ENCODE results near the gene RADIL. TPM values are rescaled to one million over a fixed set of nuclear protein-coding genes. Genes with fewer than 3 reads are reported as not detected.

The RADIL gene
- total and polyA plus RNA-seq, 9 of the 15 experiments (the other 6 are each of a cell fraction or from before 2014, with no cell fraction given), result 0.06 to 8.1 (median 1.9) TPM; not detected in 1

DNA sequence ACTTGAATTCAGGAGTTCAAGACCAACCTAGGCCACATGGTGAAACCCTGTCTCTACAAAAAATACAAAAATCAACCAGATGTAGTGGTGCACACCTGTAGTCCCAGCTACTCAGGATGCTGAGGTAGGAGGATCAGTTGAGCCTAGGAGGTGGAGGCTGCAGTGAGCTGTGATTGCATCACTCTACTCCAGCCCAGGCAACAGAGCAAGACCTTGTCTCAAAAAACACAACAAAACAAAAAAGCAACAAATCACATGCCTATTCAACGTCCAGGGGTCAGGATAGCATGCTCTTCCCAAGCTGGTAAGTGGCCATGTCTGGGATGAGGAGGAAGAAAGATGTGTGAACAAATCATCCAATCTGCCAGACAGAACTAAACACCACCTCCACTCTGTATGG is 6.2 kb upstream of the RADIL start (continued):
- TF ChIP-seq, protein P1, sequence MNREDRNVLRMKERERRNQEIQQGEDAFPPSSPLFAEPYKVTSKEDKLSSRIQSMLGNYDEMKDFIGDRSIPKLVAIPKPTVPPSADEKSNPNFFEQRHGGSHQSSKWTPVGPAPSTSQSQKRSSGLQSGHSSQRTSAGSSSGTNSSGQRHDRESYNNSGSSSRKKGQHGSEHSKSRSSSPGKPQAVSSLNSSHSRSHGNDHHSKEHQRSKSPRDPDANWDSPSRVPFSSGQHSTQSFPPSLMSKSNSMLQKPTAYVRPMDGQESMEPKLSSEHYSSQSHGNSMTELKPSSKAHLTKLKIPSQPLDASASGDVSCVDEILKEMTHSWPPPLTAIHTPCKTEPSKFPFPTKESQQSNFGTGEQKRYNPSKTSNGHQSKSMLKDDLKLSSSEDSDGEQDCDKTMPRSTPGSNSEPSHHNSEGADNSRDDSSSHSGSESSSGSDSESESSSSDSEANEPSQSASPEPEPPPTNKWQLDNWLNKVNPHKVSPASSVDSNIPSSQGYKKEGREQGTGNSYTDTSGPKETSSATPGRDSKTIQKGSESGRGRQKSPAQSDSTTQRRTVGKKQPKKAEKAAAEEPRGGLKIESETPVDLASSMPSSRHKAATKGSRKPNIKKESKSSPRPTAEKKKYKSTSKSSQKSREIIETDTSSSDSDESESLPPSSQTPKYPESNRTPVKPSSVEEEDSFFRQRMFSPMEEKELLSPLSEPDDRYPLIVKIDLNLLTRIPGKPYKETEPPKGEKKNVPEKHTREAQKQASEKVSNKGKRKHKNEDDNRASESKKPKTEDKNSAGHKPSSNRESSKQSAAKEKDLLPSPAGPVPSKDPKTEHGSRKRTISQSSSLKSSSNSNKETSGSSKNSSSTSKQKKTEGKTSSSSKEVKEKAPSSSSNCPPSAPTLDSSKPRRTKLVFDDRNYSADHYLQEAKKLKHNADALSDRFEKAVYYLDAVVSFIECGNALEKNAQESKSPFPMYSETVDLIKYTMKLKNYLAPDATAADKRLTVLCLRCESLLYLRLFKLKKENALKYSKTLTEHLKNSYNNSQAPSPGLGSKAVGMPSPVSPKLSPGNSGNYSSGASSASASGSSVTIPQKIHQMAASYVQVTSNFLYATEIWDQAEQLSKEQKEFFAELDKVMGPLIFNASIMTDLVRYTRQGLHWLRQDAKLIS (CRISPR knock-in tag; IDR thresholded peaks at IDR 0.05), result no peak
- TF ChIP-seq, protein P2, sequence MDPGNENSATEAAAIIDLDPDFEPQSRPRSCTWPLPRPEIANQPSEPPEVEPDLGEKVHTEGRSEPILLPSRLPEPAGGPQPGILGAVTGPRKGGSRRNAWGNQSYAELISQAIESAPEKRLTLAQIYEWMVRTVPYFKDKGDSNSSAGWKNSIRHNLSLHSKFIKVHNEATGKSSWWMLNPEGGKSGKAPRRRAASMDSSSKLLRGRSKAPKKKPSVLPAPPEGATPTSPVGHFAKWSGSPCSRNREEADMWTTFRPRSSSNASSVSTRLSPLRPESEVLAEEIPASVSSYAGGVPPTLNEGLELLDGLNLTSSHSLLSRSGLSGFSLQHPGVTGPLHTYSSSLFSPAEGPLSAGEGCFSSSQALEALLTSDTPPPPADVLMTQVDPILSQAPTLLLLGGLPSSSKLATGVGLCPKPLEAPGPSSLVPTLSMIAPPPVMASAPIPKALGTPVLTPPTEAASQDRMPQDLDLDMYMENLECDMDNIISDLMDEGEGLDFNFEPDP (CRISPR knock-in tag; IDR thresholded peaks at IDR 0.05), result no peak
- TF ChIP-seq ZNF217 (CRISPR knock-in tag; IDR thresholded peaks at IDR 0.05), result no peak
- no peak for TF ChIP-seq ZNF165 (CRISPR knock-in tag; IDR thresholded peaks at IDR 0.05; ENCODE audit: borderline replicate concordance)
- TF ChIP-seq KLF16 (IDR thresholded peaks at IDR 0.05), result no peak
- TF ChIP-seq DMBX1 (CRISPR knock-in tag; IDR thresholded peaks at IDR 0.05; ENCODE audit: borderline replicate concordance), result no peak
- no peak for TF ChIP-seq PHB2 (IDR thresholded peaks at IDR 0.05; ENCODE audit: low read depth)
- TF ChIP-seq ZNF57 (CRISPR knock-in tag; IDR thresholded peaks at IDR 0.05), result no peak
- no peak for TF ChIP-seq IRF2 (CRISPR knock-in tag; IDR thresholded peaks at IDR 0.05)
- TF ChIP-seq, protein P3, sequence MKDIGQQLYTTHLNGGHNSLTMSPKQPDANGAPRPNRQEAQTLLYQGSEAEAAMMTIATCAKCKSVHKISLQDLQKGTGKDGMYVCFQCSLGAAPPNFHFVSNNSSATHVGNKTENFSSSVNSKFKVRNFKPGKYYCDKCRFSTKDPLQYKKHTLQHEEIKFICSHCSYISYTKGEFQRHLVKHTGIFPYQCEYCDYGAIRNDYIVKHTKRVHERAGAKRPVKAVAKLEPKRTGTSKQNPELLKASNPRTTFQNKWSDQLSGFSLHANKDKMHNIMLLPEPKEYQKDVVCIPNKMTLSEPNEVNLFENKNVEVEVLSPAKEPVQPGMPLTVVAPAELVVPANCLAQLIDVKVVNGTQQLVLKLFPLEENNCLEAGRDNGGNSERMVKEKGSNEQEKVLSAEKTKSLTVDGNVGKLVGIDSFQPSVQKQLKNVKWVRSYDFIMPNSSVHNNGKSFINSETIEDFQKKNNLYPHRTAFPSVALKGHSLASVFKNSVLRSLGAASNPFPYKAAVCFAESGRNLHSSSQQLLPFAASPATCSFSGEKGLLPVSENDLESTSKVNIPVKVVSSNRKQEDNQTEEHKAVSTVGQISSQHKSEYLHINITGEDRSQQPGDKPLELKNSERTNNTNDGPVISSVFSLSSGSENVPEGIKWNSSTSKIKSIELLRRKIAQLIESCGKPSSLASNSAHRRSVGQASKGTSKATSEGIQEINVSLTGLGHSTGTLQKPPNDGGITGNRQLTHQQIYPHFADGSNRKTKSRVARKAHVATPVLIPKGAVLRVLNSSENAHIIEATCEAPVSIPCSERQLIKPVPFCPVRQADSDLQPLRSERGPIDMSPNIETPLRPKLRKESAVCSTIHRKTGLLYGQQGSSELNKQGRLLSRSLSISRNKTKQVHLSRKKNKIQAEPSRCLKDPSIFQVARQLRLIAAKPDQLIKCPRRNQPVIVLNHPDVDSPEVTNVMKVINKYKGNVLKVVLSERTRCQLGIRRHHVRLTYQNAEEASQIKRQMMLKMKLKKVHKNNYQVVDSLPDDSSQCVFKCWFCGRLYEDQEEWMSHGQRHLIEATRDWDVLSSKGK (CRISPR knock-in tag; IDR thresholded peaks at IDR 0.05), result no peak
- TF ChIP-seq IFI16 (CRISPR knock-in tag; IDR thresholded peaks at IDR 0.05), result no peak
- TF ChIP-seq, protein P4, sequence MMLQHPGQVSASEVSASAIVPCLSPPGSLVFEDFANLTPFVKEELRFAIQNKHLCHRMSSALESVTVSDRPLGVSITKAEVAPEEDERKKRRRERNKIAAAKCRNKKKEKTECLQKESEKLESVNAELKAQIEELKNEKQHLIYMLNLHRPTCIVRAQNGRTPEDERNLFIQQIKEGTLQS (IDR thresholded peaks at IDR 0.05), result peak; percentile 65
- TF ChIP-seq, protein P4 (CRISPR knock-in tag; conservative IDR thresholded peaks at IDR 0.05), result no peak
- no peak for TF ChIP-seq ZZZ3 (IDR thresholded peaks at IDR 0.05)
- no peak for TF ChIP-seq HNRNPUL1 (IDR thresholded peaks at IDR 0.05; ENCODE audit: low read length)
- TF ChIP-seq ETV5 (CRISPR knock-in tag; IDR thresholded peaks at IDR 0.05; ENCODE audit: low read depth), result no peak
